Activated CD4-positive, CD25-positive, alpha-beta regulatory T cell treated with anti-CD3 and anti-CD28 coated beads, Interleukin-2, amount 50 U/mL, for 72 hours (primary cell): ENCODE results near the gene KPTN.

Experiments
- DNase-seq: peaks from one replicate; pipeline ENCODE4 v3.0.0; 2021

KPTN gene

GRCh38 chr19:47507924-47508553 lies 24.0 kb upstream of the KPTN start:
- no peak for DNase-seq

- no peak for DNase-seq
Observed at GRCh38 chr19:47507012-47507411, 23.0 kb upstream of the KPTN start.

- DNase-seq, result no peak
Observed at GRCh38 chr19:47506459-47506858, 22.4 kb upstream of the KPTN start.

- DNase-seq, result no peak
Observed at GRCh38 chr19:47505506-47505905, 21.5 kb upstream of the KPTN start.

GRCh38 chr19:47503826-47504150 lies 19.8 kb upstream of the KPTN start:
- DNase-seq, result no peak

GRCh38 chr19:47503130-47503825 lies 19.3 kb upstream of the KPTN start:
- DNase-seq, result no peak

- no peak for DNase-seq
Observed at GRCh38 chr19:47499863-47500830, 16.1 kb upstream of the KPTN start.

GRCh38 chr19:47499371-47499770 lies 15.4 kb upstream of the KPTN start:
- no peak for DNase-seq

- DNase-seq, result no peak
Observed at GRCh38 chr19:47498561-47498960, 14.5 kb upstream of the KPTN start.

GRCh38 chr19:47497821-47498520 lies 14.0 kb upstream of the KPTN start:
- no peak for DNase-seq

GRCh38 chr19:47497050-47497766 lies 13.2 kb upstream of the KPTN start:
- DNase-seq, result no peak

GRCh38 chr19:47495478-47496372 lies 11.7 kb upstream of the KPTN start:
- no peak for DNase-seq

GRCh38 chr19:47494729-47495128 lies 10.7 kb upstream of the KPTN start:
- no peak for DNase-seq

- DNase-seq, result no peak
Observed at GRCh38 chr19:47494211-47494547, 10.2 kb upstream of the KPTN start.

- no peak for DNase-seq
Observed at GRCh38 chr19:47493378-47494210, 9.6 kb upstream of the KPTN start.

GRCh38 chr19:47492571-47493377 lies 8.8 kb upstream of the KPTN start:
- DNase-seq, result no peak

GRCh38 chr19:47492137-47492533 lies 8.1 kb upstream of the KPTN start:
- no peak for DNase-seq

- DNase-seq, result no peak
Observed at GRCh38 chr19:47491358-47492136, 7.5 kb upstream of the KPTN start.

GRCh38 chr19:47490847-47491246 lies 6.8 kb upstream of the KPTN start:
- DNase-seq, result no peak
